Trophoblast cell (in vitro differentiated cells and primary cell): ENCODE results near the gene PLPPR3.

ENCODE experiments used
- DNase-seq, 2 donors: peaks; one replicate each; pipeline ENCODE4 v3.0.0-alpha.2; 2016
- H2AFZ ChIP-seq: 2 replicates; pipeline ENCODE4 v1.6.1; 2013; ENCODE audit warnings: low read length, moderate library complexity, mild to moderate bottlenecking; ENCODE audit not compliant: insufficient read depth, poor library complexity
- H2AK5ac ChIP-seq: 2 replicates; pipeline ENCODE4 v1.6.1; 2013; ENCODE audit warnings: mild to moderate bottlenecking, low read length
- H2BK120ac ChIP-seq: 2 replicates; pipeline ENCODE4 v1.6.1; 2013; ENCODE audit warnings: low read length, mild to moderate bottlenecking, moderate library complexity; ENCODE audit not compliant: insufficient read depth, poor library complexity
- H2BK12ac ChIP-seq: 2 replicates; pipeline ENCODE4 v1.6.1; 2013; ENCODE audit warnings: mild to moderate bottlenecking, low read length, moderate library complexity
- H2BK5ac ChIP-seq: 2 replicates; pipeline ENCODE4 v1.6.1; 2013; ENCODE audit warnings: low read length, low read depth, moderate library complexity, mild to moderate bottlenecking; ENCODE audit not compliant: poor library complexity
- H3K14ac ChIP-seq: 2 replicates; pipeline ENCODE4 v1.6.1; 2013; ENCODE audit warnings: mild to moderate bottlenecking, low read length
- H3K18ac ChIP-seq: 2 replicates; pipeline ENCODE4 v1.6.1; 2013; ENCODE audit warnings: mild to moderate bottlenecking, low read length
- H3K23ac ChIP-seq: 2 replicates; pipeline ENCODE4 v1.6.1; 2013; ENCODE audit warnings: low read length
- H3K27ac ChIP-seq: 2 replicates; pipeline ENCODE4 v1.5.1; 2013; ENCODE audit warnings: low read depth, mild to moderate bottlenecking, inconsistent platforms, low read length, moderate library complexity
- H3K27me3 ChIP-seq: 2 replicates; pipeline ENCODE4 v1.6.1; 2013; ENCODE audit warnings: inconsistent platforms, mild to moderate bottlenecking, low read length, moderate library complexity; ENCODE audit not compliant: insufficient read depth
- H3K36me3 ChIP-seq, 2 experiments: 1 replicate in 1 of 2; 2 replicates in 1 of 2; pipeline ENCODE4 v1.6.1; 2013; ENCODE audit warnings: low read length in 2 of 2, mild to moderate bottlenecking in 2 of 2, moderate library complexity in 1 of 2; ENCODE audit not compliant: insufficient read depth in 2 of 2, control insufficient read depth in 1 of 2
- H3K4ac ChIP-seq: 2 replicates; pipeline ENCODE4 v1.6.1; 2013; ENCODE audit warnings: low read depth, mild to moderate bottlenecking, low read length, moderate library complexity
- H3K4me1 ChIP-seq, 2 experiments: 1 replicate in 1 of 2; 2 replicates in 1 of 2; pipeline ENCODE4 v1.6.1; 2013; ENCODE audit warnings: low read length in 2 of 2, mild to moderate bottlenecking in 2 of 2, moderate library complexity in 1 of 2; ENCODE audit not compliant: insufficient read depth in 2 of 2, control insufficient read depth in 1 of 2
- H3K4me2 ChIP-seq: 2 replicates; pipeline ENCODE4 v1.6.1; 2013; ENCODE audit warnings: inconsistent platforms, mild to moderate bottlenecking, low read length, moderate library complexity
- H3K4me3 ChIP-seq: 2 replicates; pipeline ENCODE4 v1.5.1; 2013; ENCODE audit warnings: mild to moderate bottlenecking, low read depth, low read length, inconsistent platforms
- H3K79me1 ChIP-seq: one replicate; pipeline ENCODE4 v1.6.1; 2013; ENCODE audit warnings: low read length
- H3K79me2 ChIP-seq: 2 replicates; pipeline ENCODE4 v1.6.1; 2013; ENCODE audit warnings: low read length, mild to moderate bottlenecking; ENCODE audit not compliant: control insufficient read depth, insufficient read depth, poor library complexity
- H3K9ac ChIP-seq: 2 replicates; pipeline ENCODE4 v1.6.1; 2013; ENCODE audit warnings: mild to moderate bottlenecking, low read length
- H3K9me3 ChIP-seq: 2 replicates; pipeline ENCODE4 v1.6.1; 2013; ENCODE audit warnings: low read depth, mild to moderate bottlenecking, control low read depth, inconsistent platforms, low read length; ENCODE audit not compliant: insufficient read depth
- H4K12ac ChIP-seq: 2 replicates; pipeline ENCODE4 v1.6.1; 2013; ENCODE audit warnings: low read depth, mild to moderate bottlenecking, low read length, moderate library complexity
- H4K8ac ChIP-seq: 2 replicates; pipeline ENCODE4 v1.6.1; 2013; ENCODE audit warnings: low read depth, mild to moderate bottlenecking, low read length, moderate library complexity
- H4K91ac ChIP-seq: one replicate; pipeline ENCODE4 v1.6.1; 2013; ENCODE audit warnings: low read depth, mild to moderate bottlenecking, low read length, moderate library complexity
- WGBS: extraction: QIAGEN DNeasy Blood & Tissue Kit; methylation state at CpG from one replicate; pipeline ENCODE4 v1.1.7; 2013; ENCODE audit warnings: missing lambda C conversion rate; ENCODE audit not compliant: insufficient read length, insufficient coverage; ENCODE audit errors: extremely low coverage; 5-methylcytosine and 5-hydroxymethylcytosine counted together

Gene PLPPR3

DNA sequence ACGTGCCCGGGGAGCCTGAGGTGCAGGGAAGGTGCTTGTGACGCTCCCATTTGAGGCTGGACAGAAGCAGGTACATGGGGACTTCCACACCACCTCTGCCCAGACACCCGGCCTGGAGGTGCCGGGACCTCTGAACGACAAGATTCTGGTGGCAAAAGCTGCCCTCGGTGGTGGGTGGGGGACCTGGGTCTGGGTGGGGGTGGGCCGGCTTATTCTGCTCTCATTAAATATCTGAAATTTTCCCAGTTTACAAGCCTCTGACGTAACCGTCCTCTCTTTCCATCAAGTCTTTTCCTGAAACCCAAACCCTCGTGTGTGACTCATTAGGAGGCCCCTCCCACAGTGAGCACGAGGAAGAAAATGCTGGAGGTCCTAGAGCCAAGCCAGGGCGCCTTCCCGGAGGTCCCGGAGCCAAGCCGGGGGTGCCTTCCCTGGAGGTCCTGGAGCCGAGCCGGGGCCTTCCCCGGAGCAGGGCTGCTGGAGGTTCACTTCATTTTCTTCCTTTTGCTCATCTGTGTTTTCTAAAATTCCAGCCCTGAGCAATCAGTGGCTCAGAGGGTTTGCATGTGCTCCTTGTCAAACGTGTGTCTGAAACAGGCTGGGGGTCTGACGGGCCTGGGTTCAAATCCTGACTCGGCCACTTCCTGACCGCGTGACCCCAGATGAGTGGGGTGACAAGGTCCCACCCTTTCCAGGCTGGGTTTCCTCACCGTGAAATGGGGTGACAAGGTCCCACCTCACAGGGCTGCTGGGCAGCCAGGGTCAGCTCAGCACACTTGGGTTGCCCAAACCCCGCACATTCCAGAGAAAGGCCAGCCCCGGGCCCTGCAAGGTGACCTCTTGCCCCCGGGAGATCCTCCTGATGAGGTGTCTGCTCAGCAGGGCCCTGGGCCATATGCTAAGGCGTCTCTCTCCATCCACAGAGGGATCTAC, 47.8 kb upstream of the PLPPR3 start:
- Histone ChIP-seq H3K4me3 (no peak overlapping the region), H3K9me3 (no peaks in the 10 kb centered on the region), H3K4me2 (no peak overlapping the region), H4K91ac (peak overlapping the region; percentile 68), H2BK120ac (peak overlapping the region; percentile 52), H3K79me1 (peaks cover 5% of the 10 kb centered on the region), H3K23ac (no peak overlapping the region), H3K27ac (peak overlapping the region; percentile 60), H3K36me3 (peaks cover 40 to 41% of the 10 kb centered on the region in 2 experiments), H3K9ac (no peak overlapping the region), H3K79me2 (peaks cover 4% of the 10 kb centered on the region), H2AFZ (no peak overlapping the region), H2AK5ac (peak overlapping the region; percentile 77), H3K14ac (peak overlapping the region; percentile 69), H3K27me3 (no peaks in the 10 kb centered on the region), H3K4me1 (peaks cover 13 to 16% of the 10 kb centered on the region in 2 experiments), H3K4ac (peak overlapping the region; percentile 48), H2BK5ac (no peak overlapping the region), H2BK12ac (peak overlapping the region; percentile 42), H3K18ac (peak overlapping the region; percentile 69), H4K8ac (peak overlapping the region; percentile 52), H4K12ac (no peak overlapping the region)
- DNase-seq, result peak; percentile 78 to 84
- no CpG with 5 or more reads among the region's 29 CpGs for WGBS

DNA sequence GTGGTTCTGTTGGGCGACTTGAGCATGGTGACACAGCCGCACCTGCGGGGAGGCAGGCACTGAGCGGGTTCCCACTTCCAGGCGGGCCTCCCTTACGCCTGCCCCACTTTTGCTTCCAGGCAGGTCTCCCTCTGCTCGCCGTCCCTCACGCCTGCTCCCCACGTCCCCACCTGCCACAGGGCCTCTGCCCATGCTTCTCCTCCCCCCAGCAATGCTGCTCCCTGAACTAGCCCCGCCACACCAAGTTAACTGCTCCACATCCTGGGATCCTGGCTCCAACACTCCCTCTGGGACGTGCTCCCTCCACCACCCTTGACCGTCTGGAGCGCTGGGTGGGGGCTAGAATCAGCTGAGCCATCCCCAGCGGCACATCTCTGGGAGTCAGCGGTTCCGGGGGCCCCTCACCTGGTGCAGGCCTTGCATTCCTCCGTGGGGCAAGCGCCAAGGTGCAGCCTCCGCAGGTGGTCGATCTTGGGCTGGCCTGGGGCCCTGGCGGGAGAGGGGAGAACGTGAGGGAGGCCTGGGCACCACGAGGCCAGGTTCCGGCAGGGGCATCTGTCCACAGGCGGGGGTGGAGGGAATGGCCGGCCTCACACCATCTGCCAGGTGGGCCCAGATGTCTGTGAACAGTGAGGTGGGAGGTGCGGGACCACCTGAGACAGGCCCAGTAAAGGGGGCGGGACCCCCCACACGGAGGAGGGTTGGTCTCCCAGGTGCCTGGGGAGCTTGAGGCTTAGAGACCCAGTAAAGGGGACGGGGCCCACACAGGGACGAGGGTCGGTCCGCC, 46.9 kb upstream of the PLPPR3 start:
- peak overlapping the region; percentile 52 for H4K8ac ChIP-seq
- H3K27ac ChIP-seq, result peak overlapping the region; percentile 49
- H2AFZ ChIP-seq, result no peak overlapping the region
- peak overlapping the region; percentile 52 for H2BK120ac ChIP-seq
- H3K79me2 ChIP-seq, result peaks cover 4% of the 10 kb centered on the region
- no peak overlapping the region for H3K4me3 ChIP-seq
- H4K12ac ChIP-seq, result no peak overlapping the region
- H2BK12ac ChIP-seq, result peak overlapping the region; percentile 42
- H3K9me3 ChIP-seq, result no peaks in the 10 kb centered on the region
- peak overlapping the region; percentile 69 for H3K18ac ChIP-seq
- H3K27me3 ChIP-seq, result no peaks in the 10 kb centered on the region
- H3K36me3 ChIP-seq, result peaks cover 34 to 35% of the 10 kb centered on the region in 2 experiments
- peaks cover 5% of the 10 kb centered on the region for H3K79me1 ChIP-seq
- H3K9ac ChIP-seq, result no peak overlapping the region
- WGBS, result no CpG with 5 or more reads among the region's 34 CpGs
- peaks cover 13 to 16% of the 10 kb centered on the region in 2 experiments for H3K4me1 ChIP-seq
- H3K23ac ChIP-seq, result no peak overlapping the region
- no peak for DNase-seq
- peak overlapping the region; percentile 48 for H3K4ac ChIP-seq
- no peak overlapping the region for H3K4me2 ChIP-seq
- H2BK5ac ChIP-seq, result no peak overlapping the region
- peak overlapping the region; percentile 77 for H2AK5ac ChIP-seq
- H4K91ac ChIP-seq, result peak overlapping the region; percentile 68
- peak overlapping the region; percentile 69 for H3K14ac ChIP-seq

DNA sequence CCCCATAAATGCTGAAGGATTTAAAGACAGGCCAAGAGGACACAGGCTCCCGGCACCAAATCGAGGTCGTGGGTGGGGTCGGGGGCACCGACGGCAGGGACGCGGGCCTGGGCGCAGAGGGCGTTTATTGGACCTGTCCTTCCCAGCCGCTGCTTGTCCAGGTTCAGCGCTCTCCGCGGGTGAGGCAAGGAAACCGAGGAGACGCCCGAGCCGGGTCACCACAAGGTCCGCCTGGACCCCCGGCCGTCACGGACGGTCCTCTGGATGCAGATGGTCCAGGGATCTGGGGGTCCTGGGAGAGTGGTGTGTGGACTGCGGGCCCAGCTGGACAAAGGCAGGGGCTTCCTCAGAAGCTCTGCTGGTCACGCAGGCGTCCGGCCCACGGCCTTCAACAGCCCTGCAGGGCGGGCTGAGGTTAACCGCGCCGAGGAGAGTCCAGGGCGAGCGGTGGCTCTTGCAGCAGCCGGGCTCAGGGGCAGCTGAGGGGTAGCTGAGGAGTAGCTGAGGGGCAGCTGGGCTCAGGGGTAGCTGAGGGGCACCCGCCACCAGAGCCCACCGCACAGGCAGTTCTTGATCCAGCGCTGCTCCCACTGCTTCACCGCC, 46.2 kb upstream of the PLPPR3 start:
- H4K8ac ChIP-seq, result no peak overlapping the region
- peaks cover 30 to 35% of the 10 kb centered on the region in 2 experiments for H3K36me3 ChIP-seq
- no peak overlapping the region for H2AK5ac ChIP-seq
- H3K9me3 ChIP-seq, result no peaks in the 10 kb centered on the region
- H2BK120ac ChIP-seq, result no peak overlapping the region
- H2BK12ac ChIP-seq, result no peak overlapping the region
- H2BK5ac ChIP-seq, result no peak overlapping the region
- H4K12ac ChIP-seq, result no peak overlapping the region
- no CpG with 5 or more reads among the region's 39 CpGs for WGBS
- H3K18ac ChIP-seq, result peak overlapping the region; percentile 69
- no peak overlapping the region for H3K27ac ChIP-seq
- H3K27me3 ChIP-seq, result no peaks in the 10 kb centered on the region
- no peak overlapping the region for H3K23ac ChIP-seq
- H3K4me3 ChIP-seq, result no peak overlapping the region
- no peak overlapping the region for H3K9ac ChIP-seq
- peaks cover 13 to 16% of the 10 kb centered on the region in 2 experiments for H3K4me1 ChIP-seq
- H4K91ac ChIP-seq, result no peak overlapping the region
- DNase-seq, result no peak
- peaks cover 4% of the 10 kb centered on the region for H3K79me2 ChIP-seq
- no peak overlapping the region for H3K4me2 ChIP-seq
- no peak overlapping the region for H3K14ac ChIP-seq
- H2AFZ ChIP-seq, result no peak overlapping the region
- H3K79me1 ChIP-seq, result peaks cover 5% of the 10 kb centered on the region
- H3K4ac ChIP-seq, result no peak overlapping the region

DNA sequence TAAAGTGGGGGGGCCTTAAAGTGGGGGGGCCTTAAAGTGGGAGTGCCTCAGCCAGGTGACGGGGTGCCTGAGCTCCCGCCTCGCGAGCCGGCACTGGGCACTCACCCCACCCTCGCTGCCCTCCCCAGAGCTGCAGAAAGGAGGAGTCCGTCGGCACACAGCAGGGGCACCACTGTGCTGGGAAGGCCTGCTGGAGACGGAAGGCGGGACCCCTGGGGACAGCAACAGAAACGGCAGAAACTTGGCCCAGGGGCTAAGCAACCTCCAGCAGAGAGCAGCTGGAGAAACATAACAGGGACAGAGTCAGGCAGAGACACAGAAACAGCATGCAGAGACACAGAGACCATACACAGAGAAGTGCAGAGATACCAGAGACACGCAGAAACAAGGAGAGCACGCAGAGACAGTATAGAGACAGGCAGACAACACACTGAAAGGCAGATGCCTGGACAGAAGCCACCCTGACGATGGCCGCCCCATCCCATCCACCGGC, 45.6 kb upstream of the PLPPR3 start:
- H3K23ac ChIP-seq, result no peak overlapping the region

More for the DNA sequence above, 45.6 kb upstream of the PLPPR3 start:
- no peak overlapping the region for H3K14ac ChIP-seq
- peaks cover 5% of the 10 kb centered on the region for H3K79me1 ChIP-seq
- no peak for DNase-seq
- no peaks in the 10 kb centered on the region for H3K9me3 ChIP-seq
- no peak overlapping the region for H2BK120ac ChIP-seq
- no peak overlapping the region for H2BK12ac ChIP-seq
- H3K4me3 ChIP-seq, result no peak overlapping the region
- no peak overlapping the region for H2AK5ac ChIP-seq
- no peak overlapping the region for H4K91ac ChIP-seq
- no peaks in the 10 kb centered on the region for H3K27me3 ChIP-seq
- H3K4me1 ChIP-seq, result peaks cover 13 to 18% of the 10 kb centered on the region in 2 experiments
- H3K9ac ChIP-seq, result no peak overlapping the region
- no peak overlapping the region for H2AFZ ChIP-seq
- no peak overlapping the region for H4K12ac ChIP-seq
- peaks cover 4% of the 10 kb centered on the region for H3K79me2 ChIP-seq
- peaks cover 30 to 35% of the 10 kb centered on the region in 2 experiments for H3K36me3 ChIP-seq
- H3K4ac ChIP-seq, result no peak overlapping the region
- no peak overlapping the region for H3K18ac ChIP-seq
- no peak overlapping the region for H3K4me2 ChIP-seq
- H3K27ac ChIP-seq, result no peak overlapping the region
- H4K8ac ChIP-seq, result no peak overlapping the region
- WGBS, result no CpG with 5 or more reads among the region's 16 CpGs
- no peak overlapping the region for H2BK5ac ChIP-seq
